ENCODE data around the gene RFX4.
"Not testable (repeated sequence)": the region's sequence is repeated elsewhere in the genome, so short reads cannot be mapped to it uniquely, and the experiment has no call there.

RFX4 gene

GRCh38 chr12:106715582-106715981 is 132.8 kb downstream of the RFX4 start:
- H3K36me3 ChIP-seq (ENCODE audit: control insufficient read depth, insufficient read depth, low read length): no peaks in the 10 kb centered on the region
- no peaks in the 10 kb centered on the region for H3K27me3 ChIP-seq (ENCODE audit: control insufficient read depth, insufficient read depth, low read length)
- H3K9me3 ChIP-seq (ENCODE audit: control insufficient read depth, insufficient read depth, low read depth, low read length): no peaks in the 10 kb centered on the region
- no peak overlapping the region for H3K27ac ChIP-seq (ENCODE audit: low read depth, low read length)
- H3K4me3 ChIP-seq (ENCODE audit: low read depth, low read length): no peak overlapping the region
- H3K4me1 ChIP-seq (ENCODE audit: control insufficient read depth, insufficient read depth, low read length): peaks cover 19% of the 10 kb centered on the region
- H3K9ac ChIP-seq (ENCODE audit: low read length): no peak overlapping the region

GRCh38 chr12:106717673-106718072 is 134.9 kb downstream of the RFX4 start:
- Histone ChIP-seq H3K4me1 (ENCODE audit: control insufficient read depth, insufficient read depth, low read length) (peaks cover 3% of the 10 kb centered on the region), H3K4me3 (ENCODE audit: low read depth, low read length) (no peak overlapping the region), H3K27me3 (ENCODE audit: control insufficient read depth, insufficient read depth, low read length) (no peaks in the 10 kb centered on the region), H3K9me3 (ENCODE audit: control insufficient read depth, insufficient read depth, low read depth, low read length) (no peaks in the 10 kb centered on the region), H3K36me3 (ENCODE audit: control insufficient read depth, insufficient read depth, low read length) (no peaks in the 10 kb centered on the region), H3K9ac (ENCODE audit: low read length) (no peak overlapping the region), H3K27ac (ENCODE audit: low read depth, low read length) (no peak overlapping the region)

- Histone ChIP-seq H3K27ac (ENCODE audit: low read depth, low read length) (no peak overlapping the region), H3K4me1 (ENCODE audit: control insufficient read depth, insufficient read depth, low read length) (peaks cover 19% of the 10 kb centered on the region), H3K36me3 (ENCODE audit: control insufficient read depth, insufficient read depth, low read length) (no peaks in the 10 kb centered on the region)
These were observed 137.1 kb downstream of the RFX4 start for GRCh38 chr12:106719879-106720278.

GRCh38 chr12:106720696-106721095 is 137.9 kb downstream of the RFX4 start:
- Histone ChIP-seq H3K27ac (ENCODE audit: low read depth, low read length) (no peak overlapping the region), H3K27me3 (ENCODE audit: control insufficient read depth, insufficient read depth, low read length) (no peaks in the 10 kb centered on the region), H3K9ac (ENCODE audit: low read length) (no peak overlapping the region), H3K9me3 (ENCODE audit: control insufficient read depth, insufficient read depth, low read depth, low read length) (no peaks in the 10 kb centered on the region), H3K4me3 (ENCODE audit: low read depth, low read length) (no peak overlapping the region), H3K36me3 (ENCODE audit: control insufficient read depth, insufficient read depth, low read length) (no peaks in the 10 kb centered on the region), H3K4me1 (ENCODE audit: control insufficient read depth, insufficient read depth, low read length) (peaks cover 19% of the 10 kb centered on the region)

More at GRCh38 chr12:106719879-106720278, 137.1 kb downstream of the RFX4 start:
- H3K9me3 ChIP-seq (ENCODE audit: control insufficient read depth, insufficient read depth, low read depth, low read length): no peaks in the 10 kb centered on the region
- no peak overlapping the region for H3K4me3 ChIP-seq (ENCODE audit: low read depth, low read length)
- no peaks in the 10 kb centered on the region for H3K27me3 ChIP-seq (ENCODE audit: control insufficient read depth, insufficient read depth, low read length)
- H3K9ac ChIP-seq (ENCODE audit: low read length): no peak overlapping the region

GRCh38 chr12:106721915-106722314 is 139.1 kb downstream of the RFX4 start:
- Histone ChIP-seq H3K27ac (ENCODE audit: low read depth, low read length) (no peak overlapping the region), H3K36me3 (ENCODE audit: control insufficient read depth, insufficient read depth, low read length) (no peaks in the 10 kb centered on the region), H3K4me1 (ENCODE audit: control insufficient read depth, insufficient read depth, low read length) (peaks cover 19% of the 10 kb centered on the region), H3K9ac (ENCODE audit: low read length) (no peak overlapping the region), H3K9me3 (ENCODE audit: control insufficient read depth, insufficient read depth, low read depth, low read length) (no peaks in the 10 kb centered on the region), H3K4me3 (ENCODE audit: low read depth, low read length) (no peak overlapping the region), H3K27me3 (ENCODE audit: control insufficient read depth, insufficient read depth, low read length) (no peaks in the 10 kb centered on the region)

- Histone ChIP-seq H3K4me1 (ENCODE audit: control insufficient read depth, insufficient read depth, low read length) (peaks cover 19% of the 10 kb centered on the region), H3K4me3 (ENCODE audit: low read depth, low read length) (no peak overlapping the region), H3K9ac (ENCODE audit: low read length) (no peak overlapping the region), H3K9me3 (ENCODE audit: control insufficient read depth, insufficient read depth, low read depth, low read length) (no peaks in the 10 kb centered on the region), H3K27ac (ENCODE audit: low read depth, low read length) (no peak overlapping the region), H3K27me3 (ENCODE audit: control insufficient read depth, insufficient read depth, low read length) (no peaks in the 10 kb centered on the region), H3K36me3 (ENCODE audit: control insufficient read depth, insufficient read depth, low read length) (no peaks in the 10 kb centered on the region)
These were observed 140.0 kb downstream of the RFX4 start for GRCh38 chr12:106722837-106723236.

GRCh38 chr12:106723416-106723815 is 140.6 kb downstream of the RFX4 start:
- no peaks in the 10 kb centered on the region for H3K36me3 ChIP-seq (ENCODE audit: control insufficient read depth, insufficient read depth, low read length)

GRCh38 chr12:106724116-106724515 is 141.3 kb downstream of the RFX4 start:
- no peak overlapping the region for H3K27ac ChIP-seq (ENCODE audit: low read depth, low read length)

More at GRCh38 chr12:106723416-106723815, 140.6 kb downstream of the RFX4 start:
- H3K27me3 ChIP-seq (ENCODE audit: control insufficient read depth, insufficient read depth, low read length): no peaks in the 10 kb centered on the region
- no peak overlapping the region for H3K4me3 ChIP-seq (ENCODE audit: low read depth, low read length)
- H3K9me3 ChIP-seq (ENCODE audit: control insufficient read depth, insufficient read depth, low read depth, low read length): no peaks in the 10 kb centered on the region
- no peak overlapping the region for H3K9ac ChIP-seq (ENCODE audit: low read length)
- H3K27ac ChIP-seq (ENCODE audit: low read depth, low read length): no peak overlapping the region
- peaks cover 19% of the 10 kb centered on the region for H3K4me1 ChIP-seq (ENCODE audit: control insufficient read depth, insufficient read depth, low read length)

GRCh38 chr12:106724934-106725333 is 142.1 kb downstream of the RFX4 start:
- Histone ChIP-seq H3K4me1 (ENCODE audit: control insufficient read depth, insufficient read depth, low read length) (peaks cover 19% of the 10 kb centered on the region), H3K27me3 (ENCODE audit: control insufficient read depth, insufficient read depth, low read length) (no peaks in the 10 kb centered on the region), H3K36me3 (ENCODE audit: control insufficient read depth, insufficient read depth, low read length) (no peaks in the 10 kb centered on the region), H3K9me3 (ENCODE audit: control insufficient read depth, insufficient read depth, low read depth, low read length) (no peaks in the 10 kb centered on the region), H3K4me3 (ENCODE audit: low read depth, low read length) (no peak overlapping the region), H3K27ac (ENCODE audit: low read depth, low read length) (no peak overlapping the region), H3K9ac (ENCODE audit: low read length) (no peak overlapping the region)

More at GRCh38 chr12:106724116-106724515, 141.3 kb downstream of the RFX4 start:
- H3K4me1 ChIP-seq (ENCODE audit: control insufficient read depth, insufficient read depth, low read length): peaks cover 19% of the 10 kb centered on the region
- no peak overlapping the region for H3K9ac ChIP-seq (ENCODE audit: low read length)
- no peaks in the 10 kb centered on the region for H3K36me3 ChIP-seq (ENCODE audit: control insufficient read depth, insufficient read depth, low read length)
- no peaks in the 10 kb centered on the region for H3K9me3 ChIP-seq (ENCODE audit: control insufficient read depth, insufficient read depth, low read depth, low read length)
- no peaks in the 10 kb centered on the region for H3K27me3 ChIP-seq (ENCODE audit: control insufficient read depth, insufficient read depth, low read length)
- H3K4me3 ChIP-seq (ENCODE audit: low read depth, low read length): no peak overlapping the region

GRCh38 chr12:106726603-106727202 is 143.9 kb downstream of the RFX4 start:
- H3K27me3 ChIP-seq (ENCODE audit: control insufficient read depth, insufficient read depth, low read length); H3K9ac ChIP-seq (ENCODE audit: low read length); H3K36me3 ChIP-seq (ENCODE audit: control insufficient read depth, insufficient read depth, low read length); H3K9me3 ChIP-seq (ENCODE audit: control insufficient read depth, insufficient read depth, low read depth, low read length); H3K4me3 ChIP-seq (ENCODE audit: low read depth, low read length); H3K27ac ChIP-seq (ENCODE audit: low read depth, low read length): not testable (repeated sequence)
- peaks cover 19% of the 10 kb centered on the region for H3K4me1 ChIP-seq (ENCODE audit: control insufficient read depth, insufficient read depth, low read length)

- H3K27me3 ChIP-seq (ENCODE audit: control insufficient read depth, insufficient read depth, low read length): no peaks in the 10 kb centered on the region
- no peak overlapping the region for H3K4me3 ChIP-seq (ENCODE audit: low read depth, low read length)
- no peak overlapping the region for H3K9ac ChIP-seq (ENCODE audit: low read length)
- no peak overlapping the region for H3K27ac ChIP-seq (ENCODE audit: low read depth, low read length)
- no peaks in the 10 kb centered on the region for H3K4me1 ChIP-seq (ENCODE audit: control insufficient read depth, insufficient read depth, low read length)
- H3K36me3 ChIP-seq (ENCODE audit: control insufficient read depth, insufficient read depth, low read length): no peaks in the 10 kb centered on the region
- H3K9me3 ChIP-seq (ENCODE audit: control insufficient read depth, insufficient read depth, low read depth, low read length): no peaks in the 10 kb centered on the region
These were observed 146.8 kb downstream of the RFX4 start for GRCh38 chr12:106729611-106730010.

Data from HUES6 (cell line).